ENCODE results near the gene ESCO1. TPM values are rescaled to one million over a fixed set of nuclear protein-coding genes. Genes with fewer than 3 reads are reported as not detected.
A peak's percentile ranks its signal among the peaks of the same experiment; 100 is the strongest.

ESCO1 gene
- total and polyA plus RNA-seq, 8 donors: 5.3 to 10.5 (median 6.4) TPM

GRCh38 chr18:21605213-21605612 lies 4.7 kb upstream of the ESCO1 start:
- H3K36me3 ChIP-seq: no peaks in the 10 kb centered on the region
- intact Hi-C loops (cut with DNase I): loop anchor here in 1 of 3 donors (10.0 kb wide), 1 partner anchor 90 kb away; no protein-coding TSS in a partner anchor
- DNase-seq: no peak
- no peaks in the 10 kb centered on the region for H3K9me3 ChIP-seq
- H3K4me1 ChIP-seq: peaks cover 0 to 11% (median 0%) of the 10 kb centered on the region in 3 donors
- ATAC-seq: peak in 1 of 4 donors; percentile 5
- no peaks in the 10 kb centered on the region for H3K27me3 ChIP-seq
- no peak for FAIRE-seq
- H3K27ac ChIP-seq: peak overlapping the region in 2 of 4 donors; percentile 59 to 66
- no peak for TF ChIP-seq CTCF (IDR thresholded peaks at IDR 0.05)
- H3K4me3 ChIP-seq: no peak overlapping the region

GRCh38 chr18:21604671-21605070 lies 4.2 kb upstream of the ESCO1 start:
- peaks cover 0 to 11% (median 0%) of the 10 kb centered on the region in 3 donors for H3K4me1 ChIP-seq
- ATAC-seq (no peak), FAIRE-seq (no peak), DNase-seq (no peak)
- no peaks in the 10 kb centered on the region for H3K36me3 ChIP-seq
- H3K4me3 ChIP-seq: no peak overlapping the region
- 20 to 36% methylated on average over 2 of the region's 2 CpGs for WGBS, 2 donors
- peak overlapping the region in 2 of 4 donors; percentile 59 to 66 for H3K27ac ChIP-seq
- TF ChIP-seq CTCF (IDR thresholded peaks at IDR 0.05): no peak
- H3K27me3 ChIP-seq: no peaks in the 10 kb centered on the region
- H3K9me3 ChIP-seq: no peaks in the 10 kb centered on the region
- intact Hi-C loops (cut with DNase I): loop anchor here in 1 of 3 donors (10.0 kb wide), 1 partner anchor 90 kb away; no protein-coding TSS in a partner anchor

GRCh38 chr18:21602299-21602587 lies 1.7 kb upstream of the ESCO1 start:
- no peak for TF ChIP-seq CTCF (IDR thresholded peaks at IDR 0.05)
- no peak for FAIRE-seq
- H3K36me3 ChIP-seq: no peaks in the 10 kb centered on the region
- H3K9me3 ChIP-seq: no peaks in the 10 kb centered on the region
- H3K4me1 ChIP-seq: peaks cover 0 to 21% (median 5%) of the 10 kb centered on the region in 3 donors
- no peak overlapping the region for H3K4me3 ChIP-seq
- no peak for DNase-seq
- 94 to 96% methylated on average over 5 of the region's 5 CpGs for WGBS, 2 donors
- intact Hi-C loops (cut with DNase I): loop anchor here in 1 of 3 donors (10.0 kb wide), 1 partner anchor 87 kb away; no protein-coding TSS in a partner anchor
- H3K27ac ChIP-seq: no peak overlapping the region
- no peaks in the 10 kb centered on the region for H3K27me3 ChIP-seq
- ATAC-seq: no peak

- H3K27ac ChIP-seq: peak overlapping the region; percentile 92 to 98 (median 97)
- H3K36me3 ChIP-seq: no peaks in the 10 kb centered on the region
- FAIRE-seq: no peak
- H3K4me3 ChIP-seq: peak overlapping the region; percentile 76 to 95 (median 84)
- no peak for TF ChIP-seq CTCF (IDR thresholded peaks at IDR 0.05)
- ATAC-seq: peak; percentile 75 to 83 (median 76)
- H3K9me3 ChIP-seq: no peaks in the 10 kb centered on the region
- intact Hi-C loops (cut with DNase I): loop anchor here in 1 of 3 donors (10.0 kb wide), 1 partner anchor 85 kb away; no protein-coding TSS in a partner anchor
- no peaks in the 10 kb centered on the region for H3K27me3 ChIP-seq
- DNase-seq: peak; percentile 63 to 89 (median 77)
- 0 to 1% methylated on average over 60 to 67 of the region's 67 CpGs for WGBS, 2 donors
- H3K4me1 ChIP-seq: peaks cover 0 to 18% (median 5%) of the 10 kb centered on the region in 3 donors
Observed at GRCh38 chr18:21599585-21600525, 649 bp downstream of the ESCO1 start.

Data from pancreas (tissue), 10 donors.